Fibroblast of pulmonary artery (primary cell): ENCODE measurements around the gene ZNF672.
A peak's percentile ranks its signal among the peaks of the same experiment; 100 is the strongest.

ENCODE experiments used
- DNase-seq: peaks from one replicate; pipeline ENCODE4 v3.0.0-alpha.2; 2010; ENCODE audit warnings: low read depth
- H3K4me3 ChIP-seq: replicated peaks from 2 replicates; pipeline ENCODE4 v1.5.1; 2011; ENCODE audit warnings: low read depth, mild to moderate bottlenecking, control low read depth, low read length, moderate library complexity
- CTCF ChIP-seq: IDR thresholded peaks from 2 replicates; pipeline ENCODE4 v1.5.1; 2011; ENCODE audit warnings: mild to moderate bottlenecking, control low read depth, low read length, inconsistent platforms; ENCODE audit errors: missing control alignments

Gene ZNF672

GRCh38 chr1:248856176-248856575, 18.2 kb downstream of the ZNF672 start:
- no peak overlapping the region for H3K4me3 ChIP-seq
- DNase-seq: no peak
- TF ChIP-seq CTCF: no peak

- DNase-seq: no peak
- H3K4me3 ChIP-seq: no peak overlapping the region
- no peak for TF ChIP-seq CTCF
These were observed 19.2 kb downstream of the ZNF672 start for GRCh38 chr1:248857201-248857600.

- TF ChIP-seq CTCF: no peak
- H3K4me3 ChIP-seq: peak overlapping the region; percentile 81
- no peak for DNase-seq
These were observed 19.7 kb downstream of the ZNF672 start for GRCh38 chr1:248857749-248858095.

- peak overlapping the region; percentile 81 for H3K4me3 ChIP-seq
- DNase-seq: peak; percentile 58
- peak; percentile 25 for TF ChIP-seq CTCF
These were observed 20.3 kb downstream of the ZNF672 start for GRCh38 chr1:248858096-248858890.

GRCh38 chr1:248858891-248859889, 21.2 kb downstream of the ZNF672 start, which contains the start of gene ZNF692:
Gene ZNF692 (minus strand): TSS chr1:248859085. CDS start chr1:248858309, 776 bp downstream.
- DNase-seq: peak; percentile 98
- H3K4me3 ChIP-seq: peak within 1 kb of the TSS; percentile 81
- TF ChIP-seq CTCF: no peak

GRCh38 chr1:248860007-248860406, 22.0 kb downstream of the ZNF672 start:
- no peak for DNase-seq
- no peak for TF ChIP-seq CTCF
- no peak overlapping the region for H3K4me3 ChIP-seq
